Measurements from ENCODE around the gene AQP3. TPM values are rescaled to one million over a fixed set of nuclear protein-coding genes. Genes with fewer than 3 reads are reported as not detected.
A peak's percentile ranks its signal among the peaks of the same experiment; 100 is the strongest.
"Not testable (repeated sequence)": the region's sequence is repeated elsewhere in the genome, so short reads cannot be mapped to it uniquely, and the experiment has no call there.

AQP3 gene
- 1.4 and 1.6 TPM in 2 replicates for total RNA-seq (2014; rRNA removed; shearing (Covaris generic))

DNA sequence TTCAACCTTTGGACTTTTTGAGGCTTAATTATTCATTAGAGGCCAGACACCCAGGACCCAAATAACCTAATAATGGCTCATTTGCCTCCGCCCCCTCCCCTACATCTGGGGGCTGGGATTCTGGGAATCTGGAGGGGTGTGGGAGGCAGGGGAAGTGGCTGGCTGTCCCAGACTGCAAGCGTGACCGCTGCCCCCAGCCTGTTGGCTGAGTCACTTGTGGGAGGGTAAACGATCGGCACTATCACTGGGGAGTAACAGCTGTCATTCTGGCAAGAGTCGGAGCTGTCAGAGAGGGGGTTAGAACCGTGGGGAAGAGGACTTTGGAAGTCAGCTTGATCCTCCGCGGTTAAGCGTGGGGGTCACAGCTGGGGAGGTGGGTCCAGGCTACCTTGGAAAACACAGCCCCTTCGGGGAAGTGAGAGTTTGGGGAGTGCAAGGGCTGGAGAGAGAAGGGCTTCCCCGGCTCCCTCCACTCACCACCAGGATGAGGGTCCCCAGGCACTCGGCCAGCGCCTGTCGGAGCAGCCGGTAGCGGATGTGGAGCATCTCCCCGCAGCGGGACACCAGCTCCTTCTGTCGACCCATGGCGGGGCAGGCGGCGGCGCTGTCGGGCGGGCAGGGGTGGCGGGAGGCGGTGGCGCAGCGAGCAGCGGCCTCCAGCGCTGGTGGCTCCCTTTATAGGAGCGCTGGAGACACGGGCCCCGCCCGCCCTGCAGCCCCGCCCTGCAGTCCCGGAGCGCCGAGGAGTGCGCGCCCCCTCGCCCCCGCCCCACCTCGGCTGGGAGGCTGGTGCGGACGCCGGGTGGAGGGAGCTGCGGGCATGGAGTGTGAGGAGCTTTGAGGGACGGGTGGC is at the start of gene AQP3:
AQP3 (minus strand) TSS at position 648 of the 853 bp plus-strand sequence; CDS start at position 585, 63 bp downstream.
- DNase-seq (ENCODE audit: low read depth) = peak; percentile 73

DNA sequence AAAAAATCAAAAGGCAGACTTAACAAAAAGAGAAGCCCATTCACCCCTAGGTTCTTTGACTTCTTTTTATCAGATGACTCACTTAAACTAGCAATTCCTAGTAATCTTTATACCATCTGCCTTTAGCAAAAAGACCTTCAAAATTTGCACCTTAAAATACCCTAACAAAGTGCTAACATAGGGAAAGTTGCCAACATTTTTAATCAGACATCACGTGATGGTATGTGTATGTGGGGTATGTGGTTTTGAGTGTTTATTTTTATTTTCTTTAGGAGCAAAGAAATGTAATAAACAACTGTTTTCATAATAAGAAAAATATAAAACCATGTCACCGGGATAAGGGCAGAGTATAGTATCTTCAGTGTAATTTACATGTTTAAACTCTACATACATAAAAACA is 46.4 kb upstream of the AQP3 start:
- not testable (repeated sequence) for DNase-seq (ENCODE audit: low read depth)

DNA sequence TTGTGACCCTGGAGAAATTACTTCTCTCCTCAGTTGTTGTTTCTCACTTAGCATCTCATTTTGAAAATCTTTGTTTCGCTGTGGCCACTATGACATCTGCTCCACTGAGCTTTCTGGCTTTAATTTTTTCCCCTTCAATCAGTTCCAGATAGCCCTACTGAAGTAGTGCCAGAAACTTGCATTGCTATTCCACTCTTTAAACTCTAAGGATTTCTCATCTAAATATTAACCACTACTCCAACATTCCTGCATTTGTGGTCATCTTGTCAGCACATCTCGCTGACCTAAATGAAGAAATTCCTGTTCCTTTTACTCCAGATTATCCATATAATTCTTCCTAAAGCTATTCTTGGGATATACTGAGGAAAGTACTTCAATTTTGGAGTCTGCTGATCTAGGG is 41.7 kb upstream of the AQP3 start:
- DNase-seq (ENCODE audit: low read depth) = no peak

DNA sequence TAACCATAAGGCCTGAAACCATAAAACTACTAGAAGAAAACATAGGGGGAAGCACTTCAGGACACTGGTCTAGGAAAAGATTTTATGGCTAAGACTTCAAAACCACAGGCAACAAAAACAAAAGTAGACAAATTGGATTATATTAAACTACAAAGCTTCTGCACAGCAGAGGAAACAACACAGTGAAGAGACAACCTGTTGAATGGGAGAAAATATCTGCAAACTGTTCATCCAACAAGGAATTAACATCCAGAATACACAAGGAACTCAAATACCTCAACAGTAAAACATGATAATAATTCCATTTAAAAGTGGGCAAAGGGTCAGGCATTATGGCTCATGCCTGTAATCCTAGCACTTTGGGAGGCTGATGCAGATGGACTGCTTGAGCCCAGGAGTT is 37.9 kb upstream of the AQP3 start:
- DNase-seq (ENCODE audit: low read depth) = not testable (repeated sequence)

DNA sequence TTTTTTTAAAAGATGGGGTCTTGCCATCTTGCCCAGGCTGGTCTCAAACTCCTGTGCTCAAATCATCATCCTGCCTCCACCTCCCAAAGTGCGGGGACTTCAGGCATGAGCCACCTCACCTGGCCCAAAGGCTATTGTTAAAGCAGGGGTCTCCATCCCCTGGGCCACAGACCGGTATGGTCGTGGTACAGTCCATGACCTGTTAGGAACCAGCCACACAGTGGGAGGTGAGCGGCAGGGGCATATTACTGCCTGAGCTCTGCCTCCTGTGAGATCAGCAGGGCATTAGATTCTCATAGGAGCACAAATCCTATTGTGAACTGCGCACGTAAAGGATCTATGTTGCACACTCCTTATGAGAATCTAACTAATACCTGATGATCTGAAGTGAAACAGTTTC is 33.6 kb upstream of the AQP3 start:
- DNase-seq (ENCODE audit: low read depth) = no peak

DNA sequence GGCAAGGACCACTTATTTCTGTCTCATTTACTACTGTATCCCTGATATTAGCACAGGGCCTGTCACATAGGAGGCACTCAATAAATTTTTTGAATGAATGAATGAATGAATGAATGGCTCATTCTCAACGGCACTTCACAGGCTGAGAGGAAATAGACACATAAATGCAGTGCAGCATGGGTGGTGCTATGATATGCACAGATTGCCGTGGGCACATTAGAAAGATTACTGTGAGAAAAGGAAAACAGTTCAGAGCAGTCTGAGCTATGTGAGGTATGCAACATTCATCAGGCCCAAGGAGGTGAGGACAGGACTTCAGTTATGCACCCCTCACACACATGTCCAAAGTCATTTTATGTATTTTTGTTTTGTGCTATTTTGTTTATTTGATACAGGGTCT is 32.7 kb upstream of the AQP3 start:
- DNase-seq (ENCODE audit: low read depth) = no peak

DNA sequence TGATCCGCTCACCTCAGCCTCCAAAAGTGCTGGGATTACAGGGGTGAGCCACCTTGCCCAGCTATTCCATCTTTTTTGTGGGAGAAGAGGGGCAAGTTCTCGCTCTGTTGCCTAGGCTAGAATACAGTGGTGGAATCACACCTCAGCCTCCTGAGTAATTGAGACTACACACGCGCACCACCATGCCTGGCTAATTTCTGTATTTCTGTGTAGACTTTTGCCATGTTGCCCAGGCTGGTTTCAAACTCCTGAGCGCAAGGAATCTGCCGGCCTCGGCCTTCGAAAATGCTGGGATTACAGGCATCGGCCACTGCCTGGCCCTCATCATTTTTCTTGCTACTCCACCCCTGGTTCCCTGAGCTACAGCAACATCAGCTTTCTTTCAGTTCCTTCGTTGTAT is 29.1 kb upstream of the AQP3 start:
- DNase-seq (ENCODE audit: low read depth) = no peak

DNA sequence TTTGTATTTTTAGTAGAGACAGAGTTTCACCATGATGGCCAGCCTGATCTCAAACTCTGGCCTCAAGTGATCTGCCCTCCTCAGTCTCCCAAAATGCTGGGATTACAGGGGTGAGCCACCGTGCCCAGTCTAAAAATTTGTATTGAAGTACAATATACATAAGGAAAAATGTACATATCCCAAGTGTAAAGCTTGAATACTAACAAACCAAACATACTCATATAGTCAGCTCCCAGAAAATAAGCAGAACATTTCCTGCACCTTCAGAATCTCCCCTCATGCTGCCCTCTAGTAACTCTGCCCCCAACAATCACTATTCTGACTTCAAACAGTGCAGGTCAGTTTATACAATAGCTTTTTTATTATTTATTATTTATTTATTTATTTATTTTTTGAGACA is 28.0 kb upstream of the AQP3 start:
- no peak for DNase-seq (ENCODE audit: low read depth)

DNA sequence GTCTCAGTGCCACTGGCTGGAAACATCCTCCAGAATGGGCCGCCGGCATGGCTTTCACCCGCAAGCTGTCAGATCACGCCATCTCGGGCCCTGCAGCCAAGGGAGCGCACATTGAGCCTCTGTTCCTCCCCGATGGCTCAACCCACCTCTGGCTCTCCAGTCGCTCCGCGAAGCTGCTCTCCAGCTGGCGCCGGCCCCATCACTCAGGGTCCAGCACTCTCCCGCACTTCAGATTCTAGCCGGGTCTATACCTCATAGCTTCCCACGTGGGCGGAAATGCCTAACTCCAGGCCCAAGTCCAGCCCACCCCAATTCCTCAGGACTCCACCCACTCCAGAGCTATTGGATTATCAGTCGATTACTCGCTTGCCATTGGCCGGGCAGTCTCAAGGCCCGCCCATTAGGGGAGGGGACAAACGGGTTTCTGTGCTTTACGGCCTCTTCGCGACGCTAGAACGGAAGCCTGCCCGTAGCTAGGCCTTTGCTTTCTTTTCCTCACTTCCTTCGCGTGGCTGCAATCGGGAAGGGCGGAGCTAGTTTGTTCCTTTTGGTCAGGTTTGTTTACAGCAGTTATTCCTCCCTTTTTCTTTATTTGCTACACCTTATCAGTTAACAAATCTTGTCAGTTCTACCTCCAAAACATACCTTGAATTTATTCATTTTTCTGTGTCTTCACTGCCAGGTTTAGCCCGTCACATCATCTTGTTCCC is 26.4 kb upstream of the AQP3 start, which contains the start of gene NOL6:
NOL6 (minus strand) TSS at position 282 of the 710 bp plus-strand sequence; CDS start at position 200, 82 bp downstream.
- DNase-seq (ENCODE audit: low read depth) = peak; percentile 98

DNA sequence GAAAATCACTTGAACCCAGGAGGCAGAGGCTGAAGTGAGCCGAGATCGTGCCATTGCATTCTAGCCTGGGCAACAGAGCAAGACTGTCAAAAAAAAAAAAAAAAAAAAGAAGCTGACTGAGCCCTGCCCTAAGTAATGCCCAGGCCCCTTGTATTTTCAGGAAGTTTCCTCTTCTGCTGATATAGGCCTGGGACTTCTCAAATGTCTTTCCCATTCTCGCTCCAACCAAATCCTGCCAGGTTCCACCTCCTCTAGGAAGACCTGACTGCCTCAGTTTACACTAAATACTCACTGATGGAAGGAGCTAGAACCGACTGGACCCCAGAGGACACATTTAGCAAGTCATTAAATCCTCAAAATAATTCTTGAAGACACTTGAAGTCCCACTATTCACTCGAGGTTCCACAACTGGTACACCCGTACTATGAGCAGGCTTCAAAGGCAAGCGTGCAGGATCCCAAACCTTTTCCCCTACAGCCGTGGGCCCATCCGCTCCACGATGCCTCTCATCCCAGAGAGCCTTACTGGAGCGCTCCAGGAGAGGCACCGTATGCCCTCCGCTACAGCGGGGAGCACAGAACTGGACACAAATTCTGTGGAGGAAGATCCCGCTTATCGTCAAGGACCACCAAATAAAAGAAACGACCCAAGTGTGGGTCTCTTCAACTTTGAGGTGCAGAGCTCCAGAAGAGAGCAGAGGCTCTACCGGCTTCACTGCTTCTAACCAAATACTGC is 25.7 kb upstream of the AQP3 start:
- no peak for DNase-seq (ENCODE audit: low read depth)

DNA sequence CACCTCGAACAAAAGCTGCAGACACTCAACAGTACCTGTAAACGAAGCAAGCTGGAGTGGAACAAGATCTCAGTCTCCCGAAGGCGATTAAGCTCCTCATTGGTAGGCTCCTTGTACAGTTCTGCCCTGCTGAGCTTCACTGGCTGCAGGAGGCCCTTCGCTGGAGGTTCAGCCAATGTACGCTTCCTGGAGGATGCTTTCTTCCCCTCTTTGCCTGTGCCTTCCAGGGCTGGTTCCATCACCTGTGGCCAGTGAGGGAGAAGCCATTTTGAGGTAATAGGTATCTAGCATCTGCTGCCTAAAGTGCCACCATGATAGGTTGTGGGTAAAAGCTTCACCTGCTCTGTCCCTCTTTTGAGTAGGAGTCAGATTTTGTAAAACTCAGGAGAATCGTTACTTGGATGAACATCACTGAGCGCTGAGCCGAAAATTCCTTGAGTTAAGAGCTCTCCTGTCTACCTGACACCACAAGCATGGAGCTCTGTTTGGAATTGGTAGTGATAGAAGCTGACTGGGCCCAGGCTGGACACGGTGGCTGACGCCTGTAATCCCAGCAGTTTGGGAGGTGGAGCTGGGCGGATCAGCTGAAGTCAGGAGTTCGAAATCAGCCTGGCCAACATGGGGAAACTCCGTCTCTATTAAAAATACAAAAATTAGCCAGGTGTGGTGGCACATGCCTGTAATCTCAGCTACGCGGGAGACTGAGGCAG is 24.9 kb upstream of the AQP3 start:
- no peak for DNase-seq (ENCODE audit: low read depth)

DNA sequence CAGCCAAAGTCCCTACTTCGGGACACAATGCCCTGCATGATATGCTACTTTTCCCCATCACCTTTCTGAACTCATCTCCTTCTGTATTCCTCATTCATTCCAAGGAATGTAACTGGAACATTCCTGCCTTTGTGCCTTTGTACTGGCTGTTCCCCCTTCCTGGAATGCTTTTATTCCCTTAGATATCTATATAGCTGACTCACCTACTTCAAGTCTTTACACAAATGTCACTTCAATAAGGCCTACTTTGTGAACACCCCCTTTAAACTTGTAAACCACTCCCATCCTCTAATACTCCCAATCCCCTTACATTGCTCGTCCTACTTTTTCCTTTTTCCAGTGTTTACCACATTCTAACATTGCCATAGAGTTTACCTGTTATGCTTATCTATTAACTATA is 24.0 kb upstream of the AQP3 start:
- no peak for DNase-seq (ENCODE audit: low read depth)

DNA sequence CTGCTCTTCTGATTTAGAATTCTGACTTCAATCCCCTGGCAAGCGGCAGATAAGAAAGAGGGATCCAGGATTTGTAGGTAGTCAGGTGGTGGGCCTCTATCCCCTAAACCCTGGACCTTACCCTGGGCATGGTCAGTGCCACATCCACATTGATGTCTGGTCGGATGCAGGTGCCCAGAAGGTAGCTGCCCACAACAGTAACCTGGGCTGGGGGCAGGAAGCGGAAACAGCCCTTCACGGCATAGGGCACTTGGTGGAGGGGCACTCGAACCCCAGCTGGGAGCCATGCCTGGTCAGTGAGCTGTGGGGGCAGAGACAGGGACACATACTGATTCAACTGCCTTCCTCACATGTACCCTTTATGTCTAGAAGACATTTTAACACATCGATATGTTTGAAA is 22.5 kb upstream of the AQP3 start:
- DNase-seq (ENCODE audit: low read depth) = no peak

DNA sequence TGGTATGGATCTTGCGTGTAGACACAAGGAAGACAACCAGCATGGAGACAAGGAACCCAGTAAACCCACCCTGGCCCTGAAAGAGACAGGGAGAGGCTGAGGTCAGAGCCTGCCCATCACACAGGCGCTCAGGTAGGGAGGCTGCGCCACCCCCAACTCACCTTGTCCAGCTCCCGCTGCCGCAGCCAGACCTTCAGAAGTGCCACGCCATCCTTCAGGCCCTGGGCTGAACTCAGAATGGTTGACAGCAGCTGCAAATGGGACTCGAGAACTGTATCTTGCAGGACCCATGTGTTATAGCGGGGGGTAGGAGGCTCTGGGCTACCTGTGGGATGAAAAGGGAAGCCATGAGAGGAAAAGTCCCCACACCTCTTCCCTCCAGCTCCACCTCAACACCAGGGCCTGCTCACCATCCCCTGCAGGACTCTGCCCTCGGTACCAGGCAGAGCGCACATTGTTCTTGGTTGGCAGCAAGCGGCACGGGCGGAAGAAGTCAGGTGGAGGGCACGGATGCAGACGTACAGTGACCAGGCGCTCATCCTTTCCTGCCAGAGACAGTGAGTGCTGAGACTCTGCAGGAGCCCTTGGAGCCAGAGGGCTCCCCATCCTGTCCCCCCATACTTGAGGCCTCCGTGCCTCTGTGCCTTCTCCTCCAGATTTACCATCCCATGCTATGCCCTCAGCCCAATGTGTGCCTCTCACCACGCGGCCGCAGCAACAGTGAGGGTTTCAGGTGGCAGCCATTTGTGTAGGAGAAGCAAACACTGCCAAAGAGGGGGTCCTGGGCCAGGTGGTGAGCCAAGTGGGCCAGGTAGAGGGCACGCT is 21.6 kb upstream of the AQP3 start:
- no peak for DNase-seq (ENCODE audit: low read depth)

DNA sequence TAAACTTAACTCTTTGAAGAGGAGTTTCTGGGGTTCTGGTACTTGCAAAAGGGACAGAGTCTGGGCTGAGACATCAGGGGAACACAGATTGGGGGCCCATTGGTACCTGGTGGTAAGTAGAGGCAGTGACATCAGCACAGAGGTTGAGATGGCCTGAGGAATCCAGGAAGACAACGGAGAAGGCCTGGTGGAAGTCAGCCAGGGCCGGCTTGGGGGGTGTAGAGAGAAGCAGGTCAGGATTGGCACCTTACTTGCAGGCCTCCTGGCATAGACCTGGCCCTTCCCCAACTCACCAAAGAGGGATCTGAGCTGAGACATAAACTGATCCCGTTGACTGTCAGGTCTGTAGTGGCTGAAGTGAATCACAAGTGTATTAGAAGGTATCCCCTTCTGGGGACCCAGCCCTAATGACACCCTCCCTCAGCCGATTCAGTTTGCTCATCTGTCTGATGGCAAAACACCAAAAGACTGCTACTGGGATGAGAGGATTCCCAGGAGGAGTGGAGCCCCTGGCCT is 20.9 kb upstream of the AQP3 start:
- DNase-seq (ENCODE audit: low read depth) = no peak

DNA sequence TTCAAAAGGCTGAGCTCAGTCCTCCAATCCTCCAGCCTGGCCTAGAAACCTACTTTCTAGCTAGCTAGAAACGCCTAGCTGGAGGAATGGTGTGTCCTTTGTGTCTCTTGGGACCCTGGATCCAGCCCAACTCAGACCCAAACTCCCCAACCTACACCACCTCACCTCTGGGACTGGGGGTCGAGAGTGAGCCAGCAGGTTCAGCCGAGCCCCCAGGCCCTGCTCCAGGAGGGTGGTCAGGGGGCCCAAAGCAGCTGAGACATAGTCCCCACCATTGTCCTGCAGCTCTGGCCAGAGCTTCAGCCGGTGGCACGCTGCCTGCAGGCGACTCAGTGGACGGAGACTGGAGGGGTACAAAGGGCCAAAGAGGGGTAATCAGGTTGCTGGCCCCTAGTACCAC is 20.1 kb upstream of the AQP3 start:
- no peak for DNase-seq (ENCODE audit: low read depth)

DNA sequence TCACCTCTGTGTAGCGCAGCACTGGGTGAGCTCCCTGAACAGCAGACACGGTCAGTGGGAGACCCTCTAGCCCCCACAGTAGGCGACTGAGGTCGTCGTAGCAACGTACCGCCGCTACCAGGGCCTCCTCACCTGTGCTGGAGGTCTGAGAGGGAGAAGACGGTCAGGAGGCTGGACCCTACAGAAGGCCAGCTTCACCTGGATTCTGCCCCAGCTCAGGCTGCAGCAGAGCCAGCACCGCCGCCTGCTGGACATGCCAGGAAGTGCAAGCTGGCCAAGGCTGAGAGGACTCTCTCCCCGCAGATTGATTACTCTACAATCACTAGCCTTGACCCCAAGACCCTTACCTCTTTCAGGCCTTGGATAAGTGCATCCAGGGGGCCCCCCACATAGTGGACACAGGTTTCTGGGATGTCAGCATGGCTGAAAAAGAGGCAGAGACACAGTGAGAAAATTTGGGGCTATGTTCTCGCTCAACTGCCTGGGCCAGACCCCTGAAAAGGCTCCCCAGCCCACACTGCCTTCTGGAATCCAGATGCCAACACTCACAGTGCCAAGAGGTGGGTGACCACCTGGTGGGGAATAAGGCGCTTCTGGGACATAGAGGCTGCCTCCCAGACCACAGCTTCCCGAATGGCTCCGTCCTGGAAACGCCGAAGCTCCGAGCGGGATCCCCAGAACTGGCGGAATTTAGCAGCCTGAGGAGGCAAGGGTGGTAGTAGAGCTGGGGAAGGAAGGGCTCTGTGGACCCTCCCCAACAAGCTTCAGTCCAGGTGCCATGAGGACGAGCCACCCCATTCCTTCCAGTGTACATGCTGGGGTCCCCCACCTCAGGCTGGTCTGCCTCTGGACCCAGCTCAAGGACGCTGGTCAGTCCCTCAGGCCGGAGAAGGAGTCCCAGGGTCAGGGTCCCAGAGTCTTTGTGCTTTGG is 19.4 kb upstream of the AQP3 start:
- DNase-seq (ENCODE audit: low read depth) = no peak

DNA sequence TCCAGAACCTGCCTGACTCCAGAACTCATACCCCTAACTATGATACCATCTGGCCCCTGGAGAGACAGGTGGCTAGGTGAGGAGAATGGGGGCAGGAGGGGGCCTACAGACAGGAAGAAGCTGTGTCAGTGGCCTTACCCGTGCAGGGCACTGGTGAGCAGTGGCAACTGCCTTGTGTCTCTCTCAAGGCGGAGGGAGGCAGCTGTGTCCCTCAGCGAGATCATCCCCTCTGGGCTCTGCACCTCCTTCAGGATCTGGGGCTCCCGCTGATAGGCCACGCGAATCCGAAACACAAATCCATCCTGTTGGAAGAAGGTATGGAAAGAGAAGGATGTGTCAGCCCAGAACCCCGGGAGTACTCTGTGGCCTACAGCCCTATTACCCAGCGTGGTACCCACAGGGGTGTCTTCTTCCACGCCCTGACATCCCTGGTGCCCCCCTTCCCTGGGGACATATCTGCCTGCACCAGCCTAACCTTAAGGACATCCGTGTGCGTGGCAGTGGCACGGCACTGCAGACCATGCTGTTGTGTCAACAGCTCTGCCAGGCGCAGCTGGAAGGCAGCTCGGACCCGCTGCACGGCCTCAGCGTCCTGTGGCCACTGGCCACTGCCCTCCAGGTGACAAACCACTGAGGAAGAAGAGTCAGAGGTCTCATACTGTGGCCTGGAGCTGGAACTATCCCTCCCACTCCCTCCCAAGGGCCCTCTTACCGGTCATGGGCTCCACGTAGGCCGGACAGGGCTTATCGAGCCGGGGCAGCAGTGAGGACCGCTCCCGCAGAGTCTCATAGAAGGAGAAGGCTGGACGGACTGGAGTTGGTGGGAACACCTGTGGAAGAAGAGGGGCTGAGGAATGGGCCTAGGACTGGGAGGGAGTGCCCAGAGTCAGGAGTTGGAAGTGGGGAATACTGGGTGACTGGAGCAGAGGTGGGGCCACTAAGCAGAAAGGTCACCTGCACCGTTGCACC is 18.5 kb upstream of the AQP3 start:
- DNase-seq (ENCODE audit: low read depth) = no peak
